SK-N-SH treated with all-trans-retinoic acid at 6 μM for 48 hours (cell line): Measurements from ENCODE around the gene CCR3.

Experiments
- ARNTL ChIP-seq: fragments of 450-650 bp; formaldehyde crosslinking; IDR thresholded peaks from 2 replicates; pipeline ENCODE4 v1.5.0; 2020; ENCODE audit warnings: low read depth, mild to moderate bottlenecking, moderate library complexity, borderline replicate concordance
- CSDC2 ChIP-seq: fragments of 250-450 bp; sonication (Bioruptor Pico); IDR thresholded peaks from 2 replicates; pipeline ENCODE4 v1.5.0; 2020; ENCODE audit warnings: mild to moderate bottlenecking, moderate library complexity
- TCF4 ChIP-seq: fragments of 250-450 bp; sonication (Bioruptor Pico); IDR thresholded peaks from 2 replicates; pipeline ENCODE4 v1.8.0; 2021; ENCODE audit warnings: mild to moderate bottlenecking, moderate library complexity, borderline replicate concordance
- TOX ChIP-seq: fragments of 250-450 bp; sonication (Bioruptor Pico); IDR thresholded peaks from 2 replicates; pipeline ENCODE4 v1.8.0; 2021; ENCODE audit warnings: mild to moderate bottlenecking, moderate library complexity, borderline replicate concordance
- ZNF8 ChIP-seq: fragments of 450-650 bp; formaldehyde crosslinking; IDR thresholded peaks from 2 replicates; pipeline ENCODE4 v1.5.0; 2020; ENCODE audit warnings: mild to moderate bottlenecking, moderate library complexity
- TF ChIP-seq, protein P1 (sequence below): fragments of 250-450 bp; sonication (Bioruptor Pico); IDR thresholded peaks from 2 replicates; pipeline ENCODE4 v1.8.0; 2020; ENCODE audit warnings: mild to moderate bottlenecking, moderate library complexity, borderline replicate concordance

DNA sequence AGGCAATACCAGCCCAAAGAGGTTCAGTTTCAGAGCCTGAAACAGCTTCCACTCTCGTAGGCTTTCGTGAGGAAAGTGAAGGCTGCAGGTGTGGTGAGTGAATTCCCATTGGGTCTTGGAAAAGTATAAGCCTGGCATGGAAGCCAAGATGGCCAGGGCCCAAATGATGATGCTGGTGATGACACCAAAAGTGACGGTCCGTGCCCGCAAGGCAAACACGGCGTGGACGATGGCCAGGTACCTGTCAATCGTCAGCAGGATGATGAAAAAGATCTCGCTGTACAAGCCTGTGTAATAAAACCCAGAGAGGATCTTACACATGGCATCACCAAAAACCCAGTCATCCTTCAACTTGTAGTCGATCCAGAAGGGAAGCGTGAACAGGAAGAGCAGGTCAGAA is 38.6 kb upstream of the CCR3 start:
- TF ChIP-seq TCF4 (CRISPR knock-in tag): no peak
- TF ChIP-seq, protein P1, sequence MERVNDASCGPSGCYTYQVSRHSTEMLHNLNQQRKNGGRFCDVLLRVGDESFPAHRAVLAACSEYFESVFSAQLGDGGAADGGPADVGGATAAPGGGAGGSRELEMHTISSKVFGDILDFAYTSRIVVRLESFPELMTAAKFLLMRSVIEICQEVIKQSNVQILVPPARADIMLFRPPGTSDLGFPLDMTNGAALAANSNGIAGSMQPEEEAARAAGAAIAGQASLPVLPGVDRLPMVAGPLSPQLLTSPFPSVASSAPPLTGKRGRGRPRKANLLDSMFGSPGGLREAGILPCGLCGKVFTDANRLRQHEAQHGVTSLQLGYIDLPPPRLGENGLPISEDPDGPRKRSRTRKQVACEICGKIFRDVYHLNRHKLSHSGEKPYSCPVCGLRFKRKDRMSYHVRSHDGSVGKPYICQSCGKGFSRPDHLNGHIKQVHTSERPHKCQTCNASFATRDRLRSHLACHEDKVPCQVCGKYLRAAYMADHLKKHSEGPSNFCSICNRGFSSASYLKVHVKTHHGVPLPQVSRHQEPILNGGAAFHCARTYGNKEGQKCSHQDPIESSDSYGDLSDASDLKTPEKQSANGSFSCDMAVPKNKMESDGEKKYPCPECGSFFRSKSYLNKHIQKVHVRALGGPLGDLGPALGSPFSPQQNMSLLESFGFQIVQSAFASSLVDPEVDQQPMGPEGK (CRISPR knock-in tag): no peak
- TF ChIP-seq ARNTL: no peak
- no peak for TF ChIP-seq TOX (CRISPR knock-in tag)
- no peak for TF ChIP-seq CSDC2 (CRISPR knock-in tag)
- no peak for TF ChIP-seq ZNF8 (CRISPR knock-in tag)
